GM19397 (cell line): ENCODE results near the gene PICK1.
A peak's percentile ranks its signal among the peaks of the same experiment; 100 is the strongest.

ENCODE experiments used
- ATAC-seq: cut with Tn5 transposase; IDR thresholded peaks from one replicate; pipeline ENCODE4 v1.9.1; 2021; ENCODE audit warnings: mild to moderate bottlenecking, moderate library complexity; ENCODE audit not compliant: unreplicated experiment

The PICK1 gene

DNA sequence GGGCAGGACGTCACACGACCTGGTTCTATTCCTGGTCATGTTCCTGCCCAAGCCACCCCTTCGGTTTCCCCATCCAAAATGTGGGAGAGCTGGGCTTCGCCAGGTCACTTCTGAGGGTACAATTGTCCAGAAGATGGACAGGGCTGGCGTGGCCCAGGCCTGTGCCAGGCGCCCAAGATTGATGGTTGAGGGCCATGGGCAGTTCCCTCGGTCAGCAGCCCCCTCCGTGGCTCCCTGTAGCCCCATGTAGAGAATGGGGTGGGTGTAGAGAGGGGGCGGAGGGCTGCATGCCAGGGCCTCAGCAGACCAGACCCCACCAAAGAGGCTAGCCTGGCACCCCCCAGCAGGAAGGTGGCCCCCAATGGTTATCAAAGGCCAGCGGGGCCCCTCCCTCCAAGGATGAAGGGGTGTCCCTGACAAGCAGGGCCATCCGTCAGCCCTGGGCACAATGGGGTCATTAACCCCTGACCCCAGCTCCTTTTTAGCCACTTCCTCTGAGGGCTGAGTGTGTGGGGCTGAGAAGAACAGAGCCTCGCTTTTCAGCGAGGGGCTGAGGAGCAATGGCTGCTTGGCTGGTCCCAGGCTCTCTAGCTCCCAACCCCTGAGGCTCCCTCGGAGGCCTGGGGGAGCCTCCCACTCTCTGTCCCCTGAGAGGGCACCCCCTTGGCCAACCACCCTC, 11.0 kb upstream of the PICK1 start:
- ATAC-seq, result no peak

DNA sequence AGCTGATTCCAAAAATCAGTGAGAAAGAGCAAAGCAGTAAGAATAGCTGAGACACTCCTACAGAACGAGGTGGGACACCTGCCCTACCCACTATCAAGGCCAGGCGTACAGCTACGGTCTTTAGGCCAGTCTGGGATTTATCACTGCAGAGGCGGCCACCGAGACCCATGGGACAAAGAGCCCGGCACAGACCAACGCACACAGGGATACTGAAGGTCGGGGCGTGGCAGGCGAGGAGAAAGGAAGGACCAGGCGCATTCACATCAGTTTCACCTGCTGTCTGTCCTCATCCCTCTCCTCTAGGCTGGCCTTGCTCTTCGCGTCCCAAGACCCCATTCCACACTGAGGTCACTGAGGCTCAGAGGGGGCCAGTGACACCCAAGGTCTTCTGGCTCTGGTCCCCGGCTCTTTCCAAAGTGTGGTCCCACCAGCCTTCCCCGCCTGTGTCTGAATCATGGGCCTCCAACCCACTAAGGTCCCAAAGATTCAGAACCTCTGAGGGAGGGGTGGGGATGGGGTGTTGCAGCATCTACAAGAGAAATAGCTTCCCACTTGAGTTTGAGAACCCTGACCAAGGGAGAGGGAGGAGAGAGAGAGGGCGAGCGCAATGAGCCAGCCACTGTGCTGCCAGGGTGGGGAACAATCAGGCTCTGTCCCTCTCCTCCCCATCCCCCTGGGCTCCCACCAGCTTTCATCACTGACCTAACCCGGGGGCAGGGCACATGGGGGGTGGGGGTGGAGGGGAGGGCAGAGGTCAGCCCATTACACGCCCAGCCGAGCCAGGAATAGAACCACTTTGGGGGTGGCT, 7.2 kb upstream of the PICK1 start:
- ATAC-seq, result no peak

DNA sequence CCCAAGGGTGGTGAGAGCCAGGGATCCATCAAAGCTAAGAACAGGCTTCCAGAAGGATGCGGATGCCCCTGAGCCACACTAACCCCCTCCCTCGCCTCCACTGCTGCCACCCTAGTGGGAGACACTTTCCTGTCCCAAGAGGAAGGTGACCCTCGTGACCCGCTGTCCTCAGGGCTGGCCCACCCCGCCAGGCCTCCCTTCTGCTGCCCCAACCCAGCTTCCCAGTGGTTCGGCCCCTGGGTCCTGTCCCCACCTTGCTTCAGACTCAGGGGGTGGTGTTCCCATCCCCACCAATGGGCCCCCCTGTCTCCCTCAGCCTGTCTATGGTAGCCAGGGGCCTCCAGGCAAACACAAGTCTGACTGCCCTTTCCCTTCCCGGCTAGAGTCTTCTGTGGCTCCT, 6.5 kb upstream of the PICK1 start:
- no peak for ATAC-seq

DNA sequence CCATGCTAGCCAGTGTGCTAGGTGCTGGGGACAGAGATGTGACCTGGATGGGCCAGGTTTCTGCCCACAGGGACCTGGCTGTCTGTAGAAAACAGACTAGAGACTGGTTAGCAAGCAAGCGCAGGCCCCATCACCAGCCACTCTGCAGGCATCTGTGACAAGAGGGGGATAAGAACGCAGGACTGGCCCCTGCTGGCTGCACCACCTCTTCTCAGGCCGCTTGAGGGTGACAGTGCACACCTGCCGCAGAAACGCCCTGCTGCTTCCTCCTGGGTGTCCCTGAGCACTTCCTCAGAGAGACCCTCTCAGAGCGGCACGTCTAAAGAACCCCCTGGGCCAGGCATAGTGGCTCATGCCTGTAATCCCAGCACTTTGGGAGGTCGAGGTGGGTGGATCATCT, 5.9 kb upstream of the PICK1 start:
- no peak for ATAC-seq

DNA sequence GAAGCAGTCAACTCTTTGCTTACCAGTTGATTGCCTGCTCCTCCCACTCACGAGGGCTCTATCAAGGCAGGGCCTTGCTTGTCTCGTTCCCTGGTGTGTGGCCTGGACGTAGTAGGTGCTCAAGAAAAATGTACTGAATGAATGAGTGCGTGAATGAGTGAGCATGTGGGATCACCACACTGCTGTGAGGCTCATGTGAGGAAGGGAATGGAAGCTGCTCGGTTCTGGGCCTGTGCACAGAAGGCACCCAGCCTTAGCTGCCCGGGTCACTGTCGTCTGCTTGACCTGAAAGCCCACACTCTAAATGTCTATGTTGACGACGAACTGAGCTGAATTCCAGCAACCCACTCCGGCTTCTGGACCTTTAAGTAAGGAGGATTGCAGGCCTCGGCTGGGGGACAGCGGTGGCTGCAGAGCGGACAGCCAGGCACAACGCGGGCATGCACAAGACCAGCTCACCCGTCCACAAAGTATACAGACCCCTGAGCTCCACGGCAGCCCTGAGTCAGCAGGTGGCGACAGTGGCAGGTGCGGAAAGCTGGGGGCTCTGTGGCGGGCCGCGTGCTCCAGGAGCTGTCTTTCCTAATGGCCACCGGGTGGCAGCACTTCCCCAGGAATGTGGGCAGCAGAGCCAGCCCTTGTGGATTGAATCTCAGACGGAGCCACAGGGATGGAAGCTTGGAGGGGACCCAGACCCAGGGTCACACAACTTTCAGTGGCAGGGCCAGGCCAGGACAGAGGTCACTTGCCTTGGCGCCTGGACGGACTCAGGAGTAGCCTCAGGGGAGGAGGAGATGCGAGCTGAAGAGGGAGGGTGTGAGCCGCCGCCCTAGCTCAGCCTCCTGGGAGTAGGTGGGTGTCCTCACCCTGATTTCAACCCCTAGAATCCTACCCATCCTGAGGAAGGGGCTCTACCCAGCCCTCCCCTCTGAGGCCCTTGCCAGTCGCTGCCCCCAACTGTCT, 5.0 kb upstream of the PICK1 start:
- peak; percentile 52 for ATAC-seq

DNA sequence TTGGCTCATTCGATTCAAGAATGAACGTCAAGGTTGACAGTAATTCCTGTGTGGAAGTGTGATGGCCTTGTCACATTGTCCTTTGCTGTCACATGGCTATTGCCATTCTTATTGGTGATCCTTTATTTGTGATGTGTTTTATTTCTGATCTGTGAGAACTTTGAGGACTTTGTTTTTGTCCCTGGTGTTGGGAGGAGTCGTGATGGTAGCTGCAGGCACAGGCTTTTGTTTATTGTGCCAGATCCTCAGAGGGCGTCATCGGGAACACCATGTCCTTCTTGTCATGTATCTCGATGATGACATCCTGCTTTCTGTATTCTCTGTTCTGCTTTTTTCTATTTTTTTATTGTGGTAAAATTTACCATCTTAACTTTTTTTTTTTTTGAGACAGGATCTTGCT, 5.6 kb downstream of the PICK1 start:
- ATAC-seq, result no peak

DNA sequence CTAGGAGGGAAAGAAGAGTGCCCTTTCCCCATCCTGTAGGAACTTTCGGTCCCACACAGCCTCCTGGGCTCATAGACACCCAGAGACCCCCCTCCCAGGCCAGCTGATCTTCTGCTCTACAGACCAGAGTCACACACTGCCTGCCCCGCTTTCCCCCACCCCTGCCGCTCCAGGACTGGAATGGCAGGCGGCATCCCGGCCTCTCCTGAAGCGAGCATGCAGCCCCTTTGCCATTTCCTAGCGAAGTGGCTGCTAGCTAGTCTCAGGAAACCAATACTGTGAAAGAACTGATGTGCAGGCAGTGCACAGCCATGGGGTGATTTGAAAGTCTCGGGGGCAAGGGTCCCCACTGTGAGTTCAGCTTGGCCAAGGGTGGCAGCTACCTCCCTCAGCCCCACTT, 8.3 kb downstream of the PICK1 start:
- no peak for ATAC-seq

DNA sequence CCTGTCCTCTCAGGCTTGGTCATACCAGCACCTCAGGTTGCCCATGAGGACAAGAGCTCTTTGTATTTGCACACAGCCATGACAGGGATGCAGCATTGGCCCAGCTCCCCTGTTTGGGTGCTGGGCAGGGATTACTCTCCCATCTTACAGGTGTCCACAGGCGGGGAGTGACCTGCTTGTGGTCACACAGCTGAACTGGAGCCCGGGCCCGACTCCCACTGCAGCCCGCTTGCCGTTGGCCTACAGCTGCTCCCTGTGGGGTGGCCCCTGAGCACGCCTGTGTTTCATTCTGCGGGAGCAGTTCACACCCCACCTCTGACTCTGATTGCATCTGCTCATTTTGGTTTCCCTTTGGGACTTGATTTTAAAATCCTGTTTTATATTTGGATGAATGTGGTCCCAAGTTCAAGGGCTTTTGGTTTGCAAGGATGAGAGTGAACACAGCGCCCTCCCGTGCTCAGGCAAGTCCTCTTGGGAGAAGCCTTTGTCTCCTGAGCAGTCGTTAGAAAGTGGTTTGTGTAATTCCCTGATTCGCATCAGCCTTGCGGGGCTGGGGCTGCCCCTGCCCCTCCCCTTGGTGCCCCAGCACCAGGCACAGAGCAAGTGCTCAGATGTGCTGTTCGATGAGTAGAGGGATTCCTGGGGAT, 9.3 kb downstream of the PICK1 start:
- no peak for ATAC-seq

DNA sequence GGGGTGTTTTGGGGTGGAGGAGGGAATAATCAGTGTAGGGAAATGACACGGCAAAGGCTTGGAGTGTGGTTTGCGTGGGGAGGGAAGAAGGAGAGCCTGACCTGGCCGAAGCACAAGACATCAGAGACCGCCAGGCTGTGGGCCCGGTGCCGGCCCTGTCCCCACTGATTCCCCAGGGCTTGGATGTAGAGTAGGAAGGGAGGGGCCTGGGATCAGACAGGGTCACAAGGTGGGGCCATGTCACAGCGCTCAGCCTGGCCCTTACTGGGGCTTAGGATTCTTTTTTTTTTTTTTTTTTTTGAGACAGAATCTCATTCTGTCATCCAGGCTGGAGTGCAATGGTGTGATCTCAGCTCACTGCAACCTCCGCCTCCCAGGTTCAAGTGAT, 9.8 kb downstream of the PICK1 start:
- ATAC-seq, result no peak

DNA sequence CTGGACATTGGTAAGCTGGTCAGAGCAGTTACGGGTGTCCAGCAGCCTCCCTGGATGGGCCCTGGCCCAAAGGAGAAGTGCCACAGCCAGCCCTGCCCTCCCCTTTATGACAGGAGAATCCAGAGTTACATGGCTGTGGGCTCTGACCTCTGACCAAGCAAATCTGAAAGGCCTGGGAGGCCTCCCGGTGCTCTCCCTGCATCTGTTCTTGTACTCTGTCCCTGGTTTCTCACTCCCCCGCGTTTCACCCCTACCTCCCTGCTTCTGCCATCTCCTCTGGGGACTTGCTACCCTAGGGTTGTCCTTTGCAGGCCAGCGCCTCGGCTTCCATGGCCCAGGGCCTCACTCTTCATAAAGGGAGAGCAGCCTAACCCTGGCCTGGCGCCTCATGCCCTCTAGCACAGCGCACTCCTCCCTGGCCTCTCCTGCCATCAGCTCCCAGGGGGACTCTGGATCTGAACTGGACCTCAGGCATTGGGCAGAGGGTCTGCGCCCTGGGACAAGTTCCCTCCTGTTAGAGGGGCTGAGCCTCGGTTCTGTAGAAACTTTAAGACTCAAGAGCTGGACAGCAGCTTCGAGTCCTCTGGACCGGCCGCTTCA, 10.7 kb downstream of the PICK1 start:
- ATAC-seq, result no peak

DNA sequence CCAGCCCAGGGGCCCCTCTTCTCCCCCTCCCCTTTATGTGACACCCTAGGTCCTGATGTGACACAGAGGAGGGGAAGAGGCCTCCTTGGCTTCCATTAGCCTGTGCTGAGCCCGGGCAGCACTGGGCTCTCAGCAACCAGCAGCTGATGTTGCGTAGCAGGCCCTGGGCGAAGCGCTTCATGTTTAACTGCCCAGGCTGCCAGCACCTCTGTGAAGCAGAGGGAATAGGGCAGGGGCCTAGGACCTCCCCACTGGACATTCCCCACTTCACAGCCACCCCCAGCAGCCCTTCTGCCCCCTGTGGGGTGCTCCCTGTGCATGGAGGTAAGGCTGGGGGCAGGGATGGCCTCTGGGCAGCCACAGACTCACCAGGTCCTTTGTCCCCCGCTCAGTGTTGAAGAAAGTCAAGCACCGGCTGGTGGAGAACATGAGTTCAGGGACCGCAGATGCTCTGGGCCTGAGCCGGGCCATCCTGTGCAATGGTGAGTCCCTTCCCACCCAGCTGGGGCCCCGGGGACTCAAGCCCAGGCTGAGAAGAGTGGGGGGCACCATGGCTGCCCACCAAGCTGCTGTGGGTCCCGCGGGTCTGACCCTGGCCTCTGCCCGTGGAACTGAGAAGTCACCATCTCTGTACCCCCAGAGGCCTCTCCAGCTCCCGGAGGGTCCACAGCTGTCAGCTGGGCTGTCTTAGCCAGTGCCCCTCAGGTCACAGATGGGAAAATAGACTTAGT, 11.6 kb downstream of the PICK1 start:
- ATAC-seq, result no peak

DNA sequence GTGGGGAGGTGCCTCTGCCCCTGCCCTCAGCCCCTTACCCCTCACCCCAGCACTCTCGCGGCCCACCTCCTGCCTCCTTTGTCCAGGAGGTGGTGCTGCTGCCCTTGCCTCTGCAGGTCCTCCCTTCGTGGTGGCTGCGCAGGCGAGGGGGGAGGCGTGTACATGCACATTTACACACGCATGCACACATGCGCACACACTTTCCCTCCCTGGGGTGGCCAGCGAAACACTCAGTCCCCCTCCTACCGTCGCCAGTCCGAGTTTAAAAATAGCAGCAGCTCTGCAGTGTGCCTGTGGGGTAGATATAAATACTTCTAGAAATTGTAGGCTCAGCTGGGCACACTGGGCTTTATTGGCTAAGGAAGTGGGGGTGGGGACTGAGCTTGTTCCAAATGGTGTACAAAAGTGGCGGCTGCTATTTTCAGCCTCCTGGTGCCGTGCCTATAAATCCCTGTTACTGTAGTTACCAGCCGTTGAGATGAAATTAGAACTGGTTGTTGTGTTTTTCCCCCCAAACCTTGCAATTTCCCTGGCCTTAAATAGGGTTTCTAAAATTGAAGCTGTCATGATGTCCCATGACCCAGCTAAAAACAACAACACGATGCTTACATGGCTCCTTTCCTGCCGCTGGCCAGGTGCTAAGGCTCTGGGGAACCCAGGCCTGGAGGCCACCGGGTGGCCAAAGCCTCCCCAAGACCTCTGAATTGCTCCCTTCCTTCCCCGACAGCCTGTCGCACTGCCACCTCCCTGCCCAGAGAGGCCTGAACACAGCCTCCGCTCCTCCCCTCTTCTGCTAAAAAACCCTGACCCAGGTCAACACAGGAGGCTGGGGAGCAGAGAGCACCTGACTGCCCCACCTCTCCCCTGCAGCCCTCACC, 12.4 kb downstream of the PICK1 start:
- ATAC-seq, result no peak

DNA sequence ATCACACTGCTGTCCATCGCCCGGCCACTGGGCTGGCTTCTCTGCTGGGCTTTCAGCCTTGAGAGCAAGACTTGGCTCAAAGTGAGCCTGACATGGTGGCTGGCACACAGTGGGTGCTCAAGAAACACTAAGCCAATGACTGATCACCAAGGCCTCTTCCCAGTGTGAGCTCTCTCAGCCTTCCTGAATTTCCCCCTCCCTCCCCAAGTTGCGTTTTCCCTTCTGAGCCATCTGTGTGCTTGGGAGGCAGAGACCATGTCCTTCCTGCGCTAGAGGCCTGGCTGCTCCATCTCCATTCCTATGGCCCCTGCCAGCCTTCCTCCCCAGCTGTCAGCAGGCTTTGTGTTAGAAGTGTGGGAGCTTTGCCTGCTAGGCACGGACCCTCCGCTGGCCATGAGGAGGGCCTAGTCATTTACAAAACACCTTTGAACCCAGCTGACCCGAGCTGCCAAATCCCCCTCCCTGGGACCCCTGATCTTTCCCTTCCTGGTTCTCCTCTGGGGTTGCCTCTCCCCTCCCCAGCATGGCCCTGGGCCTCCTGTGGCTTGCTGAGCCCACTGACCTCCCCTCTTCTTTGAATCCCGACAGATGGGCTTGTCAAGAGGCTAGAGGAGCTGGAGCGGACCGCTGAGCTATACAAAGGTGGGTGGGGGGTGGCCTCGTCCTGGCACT, 13.2 kb downstream of the PICK1 start:
- no peak for ATAC-seq

DNA sequence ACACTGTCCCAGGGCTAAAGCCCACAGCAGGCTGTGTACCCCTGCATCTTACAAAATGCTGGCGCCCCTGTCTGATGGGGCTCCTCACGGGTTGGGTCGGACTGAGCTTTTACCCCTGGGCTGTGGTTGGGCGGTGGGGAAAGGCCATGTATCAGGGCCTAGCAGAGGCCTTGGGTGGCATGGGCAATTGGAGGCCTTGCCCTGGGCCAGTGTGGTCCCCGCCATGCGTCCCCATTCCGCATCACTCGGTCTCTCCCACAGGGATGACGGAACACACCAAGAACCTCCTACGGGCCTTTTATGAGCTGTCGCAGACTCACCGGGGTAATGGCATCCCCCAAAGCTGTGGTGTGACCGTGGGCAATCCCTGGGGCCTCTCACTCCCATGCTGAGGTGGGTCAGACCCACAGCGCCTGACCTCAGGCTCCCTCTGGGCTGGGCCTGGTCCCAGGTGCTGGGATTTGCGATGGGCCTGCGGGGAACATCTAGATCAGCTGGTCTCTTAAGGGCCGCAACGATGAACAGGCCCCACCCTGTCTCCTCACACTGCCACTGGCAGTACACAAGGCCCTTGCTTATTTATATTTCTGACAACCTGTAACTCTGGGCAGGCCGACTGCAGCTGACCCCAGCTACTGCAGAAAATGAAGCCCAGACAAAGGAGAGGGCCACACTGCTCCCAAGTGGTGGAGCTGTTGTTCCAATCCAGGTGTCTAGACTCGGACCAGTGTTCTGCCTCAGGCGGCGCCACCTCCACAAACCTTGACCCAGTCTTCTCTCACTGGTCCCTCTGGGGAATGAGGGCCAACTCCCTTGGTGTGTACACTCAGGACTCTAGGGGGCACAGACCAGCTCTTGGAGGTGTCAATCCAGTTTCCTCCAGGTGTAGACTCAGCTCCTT, 14.5 kb downstream of the PICK1 start:
- no peak for ATAC-seq

DNA sequence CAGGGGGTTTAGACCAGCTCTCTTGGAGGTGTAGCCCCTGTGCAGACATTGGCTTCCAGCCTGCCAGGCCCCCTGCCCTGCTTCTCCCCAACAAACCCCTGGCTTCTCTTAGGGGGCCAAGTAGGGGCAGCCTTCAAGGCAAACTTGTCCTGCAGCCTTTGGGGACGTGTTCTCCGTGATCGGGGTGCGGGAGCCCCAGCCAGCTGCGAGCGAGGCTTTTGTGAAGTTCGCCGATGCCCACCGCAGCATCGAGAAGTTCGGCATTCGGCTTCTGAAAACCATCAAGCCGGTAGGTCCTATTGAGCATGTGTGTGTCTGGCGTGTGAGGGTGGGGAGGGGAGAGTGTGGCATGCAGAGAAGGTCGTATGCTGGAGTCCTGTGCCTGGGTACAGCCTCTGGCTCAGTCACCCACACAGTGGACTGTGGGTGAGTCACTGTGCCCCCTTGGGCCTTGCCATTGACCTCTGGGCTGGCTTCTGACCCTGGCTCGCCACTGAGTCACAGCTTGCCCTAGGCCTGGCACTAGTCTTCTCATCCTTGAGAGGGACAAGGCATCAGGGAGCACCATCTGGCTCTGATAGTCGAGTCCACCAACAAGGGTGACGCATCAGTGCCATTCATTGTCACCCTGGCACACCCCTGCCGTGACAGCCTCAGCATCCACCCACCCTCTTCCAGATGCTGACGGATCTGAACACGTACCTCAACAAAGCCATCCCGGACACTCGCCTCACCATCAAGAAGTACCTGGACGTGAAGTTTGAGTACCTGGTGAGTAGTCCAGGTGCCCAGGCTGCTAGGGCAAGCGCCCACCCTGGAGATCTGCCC, 15.3 kb downstream of the PICK1 start:
- no peak for ATAC-seq
